COLO668 (cell line): Measurements from ENCODE around the gene ABCG1.

Experiments used
- DNase-seq: peaks from one replicate; lab custom pipeline; 2025; ENCODE audit not compliant: unreplicated experiment; lab: John Stamatoyannopoulos, UW

Gene ABCG1

GRCh38 chr21:42250422-42251403 lies 31.8 kb downstream of the ABCG1 start:
- DNase-seq, result no peak

DNA sequence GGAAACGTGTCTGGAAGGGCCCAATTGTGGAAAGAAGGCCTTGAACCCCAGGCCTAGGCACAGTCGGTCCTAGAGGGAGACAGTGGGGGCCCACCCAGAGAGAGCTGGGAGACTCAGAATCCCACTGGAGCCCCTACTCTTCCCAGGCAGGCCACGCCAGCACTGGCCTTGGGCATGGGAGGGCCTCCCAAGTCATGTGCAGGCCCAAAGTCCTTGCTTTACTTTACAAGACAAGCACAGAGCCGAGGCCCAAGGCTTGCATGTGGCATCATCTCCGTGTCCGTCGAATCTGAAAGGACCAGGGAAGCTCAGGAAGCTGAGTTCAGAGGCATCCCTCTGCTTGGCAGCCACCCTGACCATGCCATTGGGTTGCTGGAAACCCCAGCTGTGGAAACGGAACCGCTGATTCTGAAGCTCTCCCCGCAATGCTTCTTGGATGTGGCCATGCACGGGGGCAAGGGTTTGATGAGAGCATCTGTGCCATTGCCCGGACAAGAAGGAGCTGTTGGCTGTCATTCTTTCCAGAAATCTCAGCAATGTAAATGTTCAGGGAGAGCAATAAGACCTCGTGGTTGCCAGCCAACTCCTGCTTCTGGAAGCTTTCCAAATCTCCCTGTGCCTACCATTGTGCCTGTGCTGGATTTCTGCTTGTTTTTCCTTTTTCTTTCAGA lies 32.8 kb downstream of the ABCG1 start:
- no peak for DNase-seq

- DNase-seq, result no peak
Observed at GRCh38 chr21:42252325-42252654, 33.4 kb downstream of the ABCG1 start.

- DNase-seq, result no peak
Observed at GRCh38 chr21:42252778-42253340, 33.9 kb downstream of the ABCG1 start.

DNA sequence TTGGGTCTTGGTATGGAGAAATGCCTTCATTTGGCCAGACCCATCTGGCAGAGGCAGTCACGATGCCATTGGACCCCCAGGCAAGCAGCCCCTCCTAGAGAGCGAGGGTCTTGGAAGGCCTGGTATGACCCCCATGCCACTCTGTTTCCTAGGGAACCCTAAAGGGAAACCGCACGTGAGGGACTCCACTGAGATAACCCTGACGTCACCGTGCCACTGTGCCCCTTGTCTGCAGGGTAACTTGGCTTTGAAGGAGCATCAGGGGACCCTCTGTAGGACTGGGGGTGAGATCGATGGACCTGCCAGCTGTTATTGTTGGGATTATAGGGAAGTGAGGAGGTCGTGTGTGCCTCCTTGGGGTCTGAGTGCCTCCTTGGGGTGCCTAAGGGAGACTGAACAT lies 34.5 kb downstream of the ABCG1 start:
- DNase-seq, result no peak

DNA sequence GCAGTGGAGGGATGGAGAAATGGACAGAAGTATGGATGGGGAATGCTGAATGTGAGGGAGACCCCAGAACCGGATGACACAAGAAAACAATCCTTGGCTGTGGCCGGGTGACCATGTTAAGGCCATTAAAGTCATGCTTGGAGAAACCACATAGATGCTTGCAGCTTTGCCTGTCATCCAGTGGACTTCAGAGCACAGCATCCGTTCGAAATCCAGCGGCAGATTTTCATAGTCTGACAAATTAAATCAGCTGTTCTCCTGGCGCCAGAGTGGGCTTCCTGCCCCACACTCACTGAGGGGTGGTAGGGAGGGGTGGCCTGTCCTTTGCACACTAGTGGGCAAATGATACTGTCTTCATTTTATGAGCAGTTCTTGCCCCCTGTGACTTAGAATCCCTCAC lies 35.1 kb downstream of the ABCG1 start:
- no peak for DNase-seq

DNA sequence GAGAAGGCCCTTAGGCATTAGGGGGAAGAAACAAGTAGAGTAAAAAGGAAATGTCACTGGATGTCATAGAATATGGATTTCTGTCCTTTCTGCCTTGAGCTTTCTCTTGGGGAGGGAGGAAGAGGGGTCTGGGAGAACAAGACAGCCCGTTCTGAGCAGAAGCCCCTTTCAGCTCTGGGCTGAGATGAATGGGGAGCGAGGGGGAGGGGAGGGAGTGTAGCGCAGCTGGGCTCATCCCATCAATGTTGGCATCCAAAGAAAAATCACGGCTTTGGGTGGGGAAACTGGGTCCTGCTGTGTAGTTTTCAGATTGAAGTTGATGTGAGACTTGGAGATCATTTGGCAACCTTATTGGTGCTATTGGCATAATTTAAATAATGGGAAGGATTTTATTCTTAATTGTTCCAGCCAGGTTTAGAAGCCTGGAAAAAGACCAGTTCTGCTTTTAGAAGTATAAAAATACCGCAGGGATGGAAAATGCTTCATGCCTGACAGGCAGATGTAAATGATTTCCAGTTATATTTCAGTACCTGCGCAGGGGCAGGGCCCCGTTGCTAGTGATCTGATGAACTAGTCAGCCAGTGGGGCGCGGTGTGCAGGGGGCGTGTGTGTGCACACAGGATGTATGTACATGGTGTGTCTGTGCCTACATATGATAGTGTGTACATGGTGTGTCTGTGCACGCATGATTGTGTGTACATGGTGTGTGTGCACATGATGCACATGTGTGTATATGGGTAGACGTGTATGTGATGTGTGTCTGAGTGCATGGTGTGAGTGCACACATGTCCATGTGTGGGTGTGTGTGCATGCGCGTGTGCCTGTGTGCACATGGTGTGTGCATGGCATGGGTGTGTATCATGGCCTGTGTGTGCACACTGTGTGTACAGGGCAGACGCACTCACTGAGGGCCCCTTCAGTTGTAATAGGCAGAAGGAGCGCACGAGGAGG lies 36.0 kb downstream of the ABCG1 start:
- DNase-seq, result no peak

DNA sequence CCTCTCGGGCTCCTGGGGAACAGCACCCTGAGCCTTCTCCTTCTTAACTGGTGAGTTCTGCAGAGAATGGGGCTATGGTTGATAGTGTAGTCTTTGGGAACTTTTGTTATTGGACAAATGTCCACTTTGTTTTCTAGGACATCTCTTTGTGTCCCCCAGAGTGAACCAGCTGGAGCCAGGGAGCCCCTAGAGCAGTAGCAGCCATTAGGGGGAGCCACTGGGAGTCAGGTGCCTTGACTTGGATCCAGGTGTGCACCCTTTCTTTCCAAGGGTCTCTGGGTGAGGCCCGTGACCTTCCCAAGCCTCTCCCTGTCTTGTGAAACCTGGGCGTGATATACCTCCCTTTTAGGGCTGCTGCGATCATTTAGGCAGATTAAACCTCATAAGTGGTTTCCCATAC lies 36.9 kb downstream of the ABCG1 start:
- DNase-seq, result no peak

- no peak for DNase-seq
Observed at GRCh38 chr21:42256316-42256715, 37.4 kb downstream of the ABCG1 start.

DNA sequence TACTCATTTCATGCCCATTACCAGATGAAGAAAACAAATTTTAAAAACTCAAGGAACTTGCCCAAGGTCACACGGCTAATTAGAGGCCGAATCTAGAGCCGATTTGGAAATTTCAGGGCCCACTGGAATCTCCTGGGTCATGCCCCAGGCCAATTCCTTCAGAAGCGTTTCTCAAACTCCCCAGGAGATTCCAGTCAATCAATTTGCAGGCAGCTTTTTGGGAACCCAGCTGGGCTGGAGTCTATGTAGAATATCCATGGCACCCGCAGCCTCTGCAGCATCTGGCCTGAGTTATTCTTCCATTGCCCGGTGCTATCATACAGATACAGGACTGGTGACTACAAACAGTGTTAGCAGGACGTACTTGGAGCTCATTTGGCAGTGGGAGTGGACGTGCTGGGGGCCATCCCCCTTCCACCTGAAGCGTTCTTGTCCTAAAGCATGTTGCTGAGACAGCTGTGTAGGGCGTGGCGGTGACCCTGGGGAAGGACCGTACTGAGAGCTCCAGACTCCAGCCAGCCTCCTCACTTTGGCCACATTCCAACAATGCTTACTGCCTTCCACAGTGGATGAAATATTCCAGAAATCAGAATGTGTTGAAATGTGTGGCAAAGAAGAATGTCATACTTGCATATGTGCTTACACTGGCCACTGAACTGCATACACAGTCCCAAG lies 38.3 kb downstream of the ABCG1 start:
- no peak for DNase-seq

DNA sequence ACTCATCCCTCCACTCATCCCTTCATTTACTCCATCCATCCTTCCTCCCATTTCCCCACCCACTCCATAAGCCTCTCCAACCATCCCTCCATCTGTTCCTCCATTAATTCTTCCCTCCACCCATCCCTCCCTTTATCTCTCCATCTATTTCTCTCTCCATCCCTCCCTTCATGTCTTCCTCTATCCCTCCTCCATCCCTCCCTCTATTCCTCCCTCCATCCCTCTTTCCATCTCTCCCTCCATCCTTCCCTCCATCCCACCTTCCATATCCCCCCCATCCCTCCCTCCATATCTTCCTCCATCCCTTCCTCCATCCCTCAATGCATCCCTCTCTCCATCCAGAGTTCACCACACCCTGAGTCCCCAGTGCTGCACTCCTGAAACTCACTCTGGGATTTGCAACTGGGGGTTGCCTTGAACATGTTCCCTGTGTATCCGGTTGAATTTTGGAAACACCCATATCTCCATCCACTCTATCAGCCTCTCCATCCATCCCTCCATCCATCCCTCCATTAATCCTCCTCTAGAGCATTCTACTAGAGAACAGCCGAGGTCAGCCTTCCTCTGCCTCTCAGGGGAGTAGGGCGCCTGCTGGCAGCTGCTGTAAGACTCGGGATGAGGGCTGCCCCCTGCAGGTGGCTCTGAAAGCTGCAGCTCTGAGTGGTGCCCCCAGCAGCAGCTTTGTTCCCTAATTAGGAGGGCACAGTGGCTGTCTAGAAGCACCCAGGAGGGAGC lies 39.4 kb downstream of the ABCG1 start:
- peak; percentile 76 for DNase-seq

GRCh38 chr21:42258885-42259407 lies 40.0 kb downstream of the ABCG1 start:
- DNase-seq, result no peak

DNA sequence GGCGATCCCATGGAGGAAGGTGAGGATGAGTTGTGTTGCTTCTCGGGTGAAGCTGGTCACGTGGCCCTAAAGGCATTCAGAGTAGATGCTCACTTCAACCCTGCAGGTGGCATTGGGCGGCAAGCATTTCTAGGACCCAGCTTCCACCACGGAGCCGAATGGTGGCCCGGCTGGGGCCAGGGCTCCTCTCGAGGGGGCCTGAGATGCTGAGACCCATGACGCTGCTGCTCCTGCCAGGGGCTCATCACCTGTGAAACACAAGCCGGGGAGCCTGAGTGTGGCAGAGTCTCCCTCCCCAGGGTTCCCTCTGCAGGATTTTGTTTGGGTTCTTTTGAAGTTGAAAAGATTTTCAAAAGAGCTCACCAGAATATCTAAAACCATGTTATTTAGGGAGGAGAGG lies 41.2 kb downstream of the ABCG1 start:
- no peak for DNase-seq

- DNase-seq, result no peak
Observed at GRCh38 chr21:42261829-42262200, 42.9 kb downstream of the ABCG1 start.

DNA sequence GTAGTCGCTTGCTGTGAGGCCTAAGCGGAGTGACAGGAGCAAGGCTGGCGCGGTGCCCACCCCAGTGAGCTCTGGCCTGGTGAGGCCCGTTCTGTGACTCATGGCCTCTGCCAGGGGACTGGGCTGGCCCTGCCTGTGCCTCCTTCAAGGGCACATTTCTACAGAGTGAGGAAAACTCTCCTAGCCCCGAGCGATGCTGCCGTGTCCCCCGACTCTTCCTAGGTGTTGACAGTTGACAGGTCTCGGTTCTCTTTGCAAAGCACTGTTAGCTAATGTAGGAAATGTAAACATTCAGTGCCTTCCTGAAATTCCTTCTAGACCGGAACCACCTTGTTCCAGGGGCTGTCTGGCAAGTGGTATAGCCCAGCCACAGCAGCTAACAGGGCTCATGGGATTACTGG lies 43.9 kb downstream of the ABCG1 start:
- peak; percentile 29 for DNase-seq

GRCh38 chr21:42263591-42264131 lies 44.7 kb downstream of the ABCG1 start:
- no peak for DNase-seq

- DNase-seq, result no peak
Observed at GRCh38 chr21:42264245-42265195, 45.6 kb downstream of the ABCG1 start.

- no peak for DNase-seq
Observed at GRCh38 chr21:42265231-42265812, 46.4 kb downstream of the ABCG1 start.
